ENCODE data around the gene APOL1.
"Not testable (repeated sequence)": the region's sequence is repeated elsewhere in the genome, so short reads cannot be mapped to it uniquely, and the experiment has no call there.

The APOL1 gene

DNA sequence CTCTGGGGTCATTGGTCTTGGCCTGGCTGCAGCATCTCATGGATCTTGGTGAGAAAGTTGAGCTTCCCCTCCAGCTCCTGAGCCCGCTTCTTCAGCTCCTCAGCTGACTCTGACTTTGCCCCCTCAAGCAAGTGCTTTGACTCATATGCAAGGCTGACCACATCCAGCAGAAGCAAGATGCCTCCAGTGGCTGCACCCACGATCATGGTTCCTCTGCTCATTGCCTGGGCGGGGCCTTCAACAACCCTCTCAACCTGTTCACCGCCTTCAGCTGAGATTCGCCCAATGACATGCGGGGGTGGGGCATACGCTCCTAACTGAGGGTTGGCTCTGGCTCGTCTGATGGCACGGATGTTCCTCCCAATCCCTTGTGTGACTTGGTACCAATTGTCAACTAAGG, 25.5 kb upstream of the APOL1 start:
- H3K4me1 ChIP-seq (ENCODE audit: control insufficient read depth, low read length) = no peaks in the 10 kb centered on the region
- TF ChIP-seq, protein P1, sequence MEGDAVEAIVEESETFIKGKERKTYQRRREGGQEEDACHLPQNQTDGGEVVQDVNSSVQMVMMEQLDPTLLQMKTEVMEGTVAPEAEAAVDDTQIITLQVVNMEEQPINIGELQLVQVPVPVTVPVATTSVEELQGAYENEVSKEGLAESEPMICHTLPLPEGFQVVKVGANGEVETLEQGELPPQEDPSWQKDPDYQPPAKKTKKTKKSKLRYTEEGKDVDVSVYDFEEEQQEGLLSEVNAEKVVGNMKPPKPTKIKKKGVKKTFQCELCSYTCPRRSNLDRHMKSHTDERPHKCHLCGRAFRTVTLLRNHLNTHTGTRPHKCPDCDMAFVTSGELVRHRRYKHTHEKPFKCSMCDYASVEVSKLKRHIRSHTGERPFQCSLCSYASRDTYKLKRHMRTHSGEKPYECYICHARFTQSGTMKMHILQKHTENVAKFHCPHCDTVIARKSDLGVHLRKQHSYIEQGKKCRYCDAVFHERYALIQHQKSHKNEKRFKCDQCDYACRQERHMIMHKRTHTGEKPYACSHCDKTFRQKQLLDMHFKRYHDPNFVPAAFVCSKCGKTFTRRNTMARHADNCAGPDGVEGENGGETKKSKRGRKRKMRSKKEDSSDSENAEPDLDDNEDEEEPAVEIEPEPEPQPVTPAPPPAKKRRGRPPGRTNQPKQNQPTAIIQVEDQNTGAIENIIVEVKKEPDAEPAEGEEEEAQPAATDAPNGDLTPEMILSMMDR (IDR thresholded peaks at IDR 0.05; ENCODE audit: low read depth, low read length, poor library complexity, severe bottlenecking) = no peak
- TF ChIP-seq EZH2phosphoT487 (IDR thresholded peaks at IDR 0.05; ENCODE audit: borderline replicate concordance, low read length) = no peak
- H3F3A ChIP-seq (ENCODE audit: control insufficient read depth, insufficient read depth) = no peaks in the 10 kb centered on the region
- H3K27me3 ChIP-seq (ENCODE audit: control insufficient read depth, low read length) = 0 out of 2 replicates have a peak, but pooled peaks cover 2% of the 10 kb centered on the region
- H3K9me3 ChIP-seq (ENCODE audit: control insufficient read depth, insufficient read depth, low read length) = no peaks in the 10 kb centered on the region
- no peaks in the 10 kb centered on the region for H3K9me2 ChIP-seq (replicated peaks; ENCODE audit: control insufficient read depth, low read length)
- no peaks in the 10 kb centered on the region for H3K36me3 ChIP-seq (ENCODE audit: control insufficient read depth, low read length)
- H3K27ac ChIP-seq (ENCODE audit: low read depth, low read length) = no peak overlapping the region
- no peaks in the 10 kb centered on the region for H3K79me2 ChIP-seq (ENCODE audit: control insufficient read depth, low read length)
- H3K4me2 ChIP-seq (ENCODE audit: low read length) = no peak overlapping the region
- H3K4me3 ChIP-seq (ENCODE audit: low read length) = no peak overlapping the region
- no peaks in the 10 kb centered on the region for H4K20me1 ChIP-seq (ENCODE audit: control insufficient read depth, insufficient read depth, low read depth, low read length)

DNA sequence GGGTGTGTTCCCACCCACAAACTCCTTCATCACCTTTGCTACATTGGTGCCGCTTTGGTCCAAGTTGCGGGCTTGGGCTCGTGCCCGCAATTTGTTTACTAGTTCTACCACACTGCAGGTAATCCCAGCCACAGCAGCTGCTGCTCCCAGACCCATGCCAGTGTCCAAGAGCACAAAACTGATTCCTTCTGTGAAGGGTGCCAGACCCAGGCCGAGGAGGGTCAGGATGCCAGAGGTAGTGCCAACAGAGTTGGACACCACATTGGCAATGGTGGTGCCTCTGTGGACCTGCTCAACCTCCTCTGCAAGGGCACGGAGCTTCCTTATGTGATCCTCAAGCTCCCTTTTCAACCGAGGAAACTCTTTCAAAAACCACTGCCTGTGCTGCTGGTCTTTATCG, 25.1 kb upstream of the APOL1 start:
- Histone ChIP-seq H3K36me3 (ENCODE audit: control insufficient read depth, low read length) (no peaks in the 10 kb centered on the region), H3K4me2 (ENCODE audit: low read length) (no peak overlapping the region), H3K27ac (ENCODE audit: low read depth, low read length) (no peak overlapping the region), H3K4me1 (ENCODE audit: control insufficient read depth, low read length) (no peaks in the 10 kb centered on the region), H3K4me3 (ENCODE audit: low read length) (no peak overlapping the region), H3F3A (ENCODE audit: control insufficient read depth, insufficient read depth) (no peaks in the 10 kb centered on the region), H4K20me1 (ENCODE audit: control insufficient read depth, insufficient read depth, low read depth, low read length) (no peaks in the 10 kb centered on the region), H3K79me2 (ENCODE audit: control insufficient read depth, low read length) (no peaks in the 10 kb centered on the region), H3K9me3 (ENCODE audit: control insufficient read depth, insufficient read depth, low read length) (no peaks in the 10 kb centered on the region), H3K27me3 (ENCODE audit: control insufficient read depth, low read length) (no peaks in the 10 kb centered on the region), H3K9me2 (replicated peaks; ENCODE audit: control insufficient read depth, low read length) (no peaks in the 10 kb centered on the region)
- TF ChIP-seq, protein P1 (IDR thresholded peaks at IDR 0.05; ENCODE audit: low read depth, low read length, poor library complexity, severe bottlenecking) = no peak
- no peak for TF ChIP-seq EZH2phosphoT487 (IDR thresholded peaks at IDR 0.05; ENCODE audit: borderline replicate concordance, low read length)

DNA sequence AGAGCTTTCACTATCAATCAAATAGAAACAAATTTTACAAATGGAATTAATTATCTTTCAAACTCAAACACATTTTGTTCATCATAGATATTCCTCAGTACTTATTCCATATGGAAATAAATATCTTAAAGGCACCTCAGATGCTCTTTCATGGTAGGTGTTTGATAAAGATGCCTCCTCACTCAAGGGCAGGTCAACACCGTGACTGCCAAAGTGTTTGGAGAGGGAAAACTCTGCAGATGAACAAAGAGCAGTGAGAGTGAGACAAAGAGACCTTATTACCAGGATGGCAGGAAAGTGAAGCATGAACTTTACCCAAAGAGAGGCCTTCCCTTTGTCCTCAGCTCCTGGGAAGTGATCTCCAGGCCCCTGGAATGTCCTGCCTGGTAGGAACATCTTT, 24.6 kb upstream of the APOL1 start:
- not testable (repeated sequence) for H3F3A ChIP-seq (ENCODE audit: control insufficient read depth, insufficient read depth); H3K9me2 ChIP-seq (replicated peaks; ENCODE audit: control insufficient read depth, low read length); H3K4me3 ChIP-seq (ENCODE audit: low read length); H3K9me3 ChIP-seq (ENCODE audit: control insufficient read depth, insufficient read depth, low read length); H3K27ac ChIP-seq (ENCODE audit: low read depth, low read length); H3K4me2 ChIP-seq (ENCODE audit: low read length); H4K20me1 ChIP-seq (ENCODE audit: control insufficient read depth, insufficient read depth, low read depth, low read length); H3K4me1 ChIP-seq (ENCODE audit: control insufficient read depth, low read length); H3K79me2 ChIP-seq (ENCODE audit: control insufficient read depth, low read length); H3K27me3 ChIP-seq (ENCODE audit: control insufficient read depth, low read length); H3K36me3 ChIP-seq (ENCODE audit: control insufficient read depth, low read length)

DNA sequence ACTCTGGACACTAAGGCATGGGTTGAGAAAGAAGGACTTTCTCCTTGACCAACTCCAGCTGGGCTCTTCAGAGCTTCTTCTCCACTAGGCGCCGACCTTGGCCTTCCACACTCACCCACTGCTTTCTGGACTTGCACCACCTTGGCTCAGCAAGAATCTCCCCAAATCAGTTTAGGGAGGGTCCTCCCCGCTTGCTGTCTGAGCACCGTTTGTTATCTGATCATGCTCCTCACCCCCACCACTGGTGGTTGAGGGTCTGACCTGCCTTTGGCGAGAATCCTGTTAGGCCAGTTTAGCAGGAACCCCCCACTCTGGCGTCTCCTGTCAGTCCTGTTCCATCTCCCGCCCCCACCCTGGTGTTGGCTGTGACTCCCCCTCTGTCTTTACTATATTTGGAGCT, 24.0 kb upstream of the APOL1 start:
- Histone ChIP-seq H3K27ac (ENCODE audit: low read depth, low read length) (no peak overlapping the region), H3K27me3 (ENCODE audit: control insufficient read depth, low read length) (no peaks in the 10 kb centered on the region), H3K4me2 (ENCODE audit: low read length) (no peak overlapping the region), H3K4me3 (ENCODE audit: low read length) (no peak overlapping the region), H4K20me1 (ENCODE audit: control insufficient read depth, insufficient read depth, low read depth, low read length) (no peaks in the 10 kb centered on the region), H3K79me2 (ENCODE audit: control insufficient read depth, low read length) (no peaks in the 10 kb centered on the region), H3K9me2 (replicated peaks; ENCODE audit: control insufficient read depth, low read length) (no peaks in the 10 kb centered on the region), H3F3A (ENCODE audit: control insufficient read depth, insufficient read depth) (no peaks in the 10 kb centered on the region), H3K4me1 (ENCODE audit: control insufficient read depth, low read length) (no peaks in the 10 kb centered on the region), H3K9me3 (ENCODE audit: control insufficient read depth, insufficient read depth, low read length) (no peaks in the 10 kb centered on the region), H3K36me3 (ENCODE audit: control insufficient read depth, low read length) (no peaks in the 10 kb centered on the region)
- TF ChIP-seq, protein P1 (IDR thresholded peaks at IDR 0.05; ENCODE audit: low read depth, low read length, poor library complexity, severe bottlenecking) = no peak
- no peak for TF ChIP-seq EZH2phosphoT487 (IDR thresholded peaks at IDR 0.05; ENCODE audit: borderline replicate concordance, low read length)

DNA sequence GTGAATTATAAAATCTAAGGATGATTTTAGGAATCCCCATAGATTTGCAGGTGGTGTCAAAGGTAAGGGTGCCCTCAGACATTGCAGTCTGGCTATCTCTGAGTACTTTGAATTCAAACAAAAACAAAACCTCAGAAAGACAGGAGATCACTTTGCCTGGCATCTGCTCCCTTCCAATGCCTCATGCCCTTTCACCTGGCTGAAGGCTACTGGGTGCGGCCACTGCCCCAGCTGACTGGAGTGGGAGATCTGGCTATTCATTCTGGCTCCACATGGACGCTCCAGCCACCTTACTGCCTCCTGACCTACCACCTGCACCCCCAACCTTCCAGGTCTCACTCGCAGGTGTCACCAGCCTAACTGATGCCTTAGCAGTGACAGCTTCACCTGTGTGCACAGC, 23.3 kb upstream of the APOL1 start:
- H3K4me3 ChIP-seq (ENCODE audit: low read length); H3K4me2 ChIP-seq (ENCODE audit: low read length); H3K9me3 ChIP-seq (ENCODE audit: control insufficient read depth, insufficient read depth, low read length); H3K79me2 ChIP-seq (ENCODE audit: control insufficient read depth, low read length); H3K4me1 ChIP-seq (ENCODE audit: control insufficient read depth, low read length); H3K27ac ChIP-seq (ENCODE audit: low read depth, low read length); H3K27me3 ChIP-seq (ENCODE audit: control insufficient read depth, low read length); H3K36me3 ChIP-seq (ENCODE audit: control insufficient read depth, low read length); H3F3A ChIP-seq (ENCODE audit: control insufficient read depth, insufficient read depth); H3K9me2 ChIP-seq (replicated peaks; ENCODE audit: control insufficient read depth, low read length); H4K20me1 ChIP-seq (ENCODE audit: control insufficient read depth, insufficient read depth, low read depth, low read length): not testable (repeated sequence)

DNA sequence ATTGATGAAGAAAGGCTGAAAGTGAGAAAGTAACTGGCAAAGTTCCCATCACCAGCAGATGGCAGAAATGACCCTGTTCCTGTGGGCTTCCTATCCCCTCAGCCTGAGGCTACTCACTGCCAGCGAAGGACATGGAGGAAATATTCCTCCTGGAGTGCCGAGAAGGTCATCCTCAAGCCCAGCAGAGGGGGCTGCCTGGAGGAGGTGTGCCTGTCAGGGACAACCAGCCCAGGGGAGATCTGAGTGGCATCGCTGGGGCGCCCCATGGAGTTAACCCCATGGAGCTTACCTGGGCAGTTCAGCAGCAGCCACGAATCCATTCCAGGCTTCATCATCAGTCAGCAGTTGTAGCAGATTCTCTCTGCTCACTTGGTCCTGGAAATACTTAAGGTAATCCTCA, 21.9 kb upstream of the APOL1 start:
- H3K9me3 ChIP-seq (ENCODE audit: control insufficient read depth, insufficient read depth, low read length); H3K4me2 ChIP-seq (ENCODE audit: low read length); H3K4me1 ChIP-seq (ENCODE audit: control insufficient read depth, low read length); H4K20me1 ChIP-seq (ENCODE audit: control insufficient read depth, insufficient read depth, low read depth, low read length); H3K79me2 ChIP-seq (ENCODE audit: control insufficient read depth, low read length); H3K4me3 ChIP-seq (ENCODE audit: low read length); H3K27ac ChIP-seq (ENCODE audit: low read depth, low read length); H3K9me2 ChIP-seq (replicated peaks; ENCODE audit: control insufficient read depth, low read length); H3F3A ChIP-seq (ENCODE audit: control insufficient read depth, insufficient read depth); H3K27me3 ChIP-seq (ENCODE audit: control insufficient read depth, low read length); H3K36me3 ChIP-seq (ENCODE audit: control insufficient read depth, low read length): not testable (repeated sequence)
